Measurements from ENCODE around the gene ADAMTS16. TPM values are rescaled to one million over a fixed set of nuclear protein-coding genes. Genes with fewer than 3 reads are reported as not detected.

The ADAMTS16 gene
- total and polyA plus RNA-seq, 8 donors: 0.42 to 3.5 (median 2.2) TPM

DNA sequence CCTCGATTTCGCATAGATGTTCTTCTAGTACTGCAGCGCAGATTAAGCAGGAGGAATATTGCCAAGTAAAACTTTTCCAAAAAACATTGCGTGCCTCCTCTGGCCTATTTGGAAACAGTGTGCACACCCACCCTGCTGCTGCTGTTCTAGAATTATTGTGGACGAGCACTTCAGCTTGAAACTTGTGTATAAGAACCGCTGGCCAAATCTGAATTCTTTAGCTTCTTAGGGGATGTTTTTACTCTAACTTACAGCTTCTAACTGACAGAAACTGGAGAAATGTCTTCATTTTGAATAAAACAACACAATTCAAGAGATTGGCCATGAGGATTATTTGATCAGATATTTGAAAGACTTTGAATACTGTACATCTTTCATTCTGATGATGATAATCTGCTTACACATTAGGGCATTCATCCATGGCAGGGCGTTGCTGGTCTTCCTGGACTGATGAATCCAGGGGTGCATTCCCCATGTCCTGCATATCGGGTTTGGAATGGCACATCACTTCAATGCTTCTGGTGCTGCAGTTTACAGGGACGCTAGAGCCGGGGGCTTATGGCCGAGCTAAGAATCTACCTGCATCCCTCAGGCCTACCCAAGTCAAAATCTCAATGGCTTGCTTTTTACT, 6.5 kb downstream of the ADAMTS16 start:
- 57 to 68% methylated on average over 11 of the region's 11 CpGs for WGBS, 2 donors
- no peaks in the 10 kb centered on the region for H3K9me3 ChIP-seq
- peaks cover 0 to 4% (median under 1%) of the 10 kb centered on the region in 4 donors for H3K27me3 ChIP-seq
- no peak for ATAC-seq
- H3K27ac ChIP-seq: no peak overlapping the region
- no peak for FAIRE-seq
- H3K36me3 ChIP-seq: no peaks in the 10 kb centered on the region
- H3K4me1 ChIP-seq: no peaks in the 10 kb centered on the region
- no peak for DNase-seq
- TF ChIP-seq, protein P1, sequence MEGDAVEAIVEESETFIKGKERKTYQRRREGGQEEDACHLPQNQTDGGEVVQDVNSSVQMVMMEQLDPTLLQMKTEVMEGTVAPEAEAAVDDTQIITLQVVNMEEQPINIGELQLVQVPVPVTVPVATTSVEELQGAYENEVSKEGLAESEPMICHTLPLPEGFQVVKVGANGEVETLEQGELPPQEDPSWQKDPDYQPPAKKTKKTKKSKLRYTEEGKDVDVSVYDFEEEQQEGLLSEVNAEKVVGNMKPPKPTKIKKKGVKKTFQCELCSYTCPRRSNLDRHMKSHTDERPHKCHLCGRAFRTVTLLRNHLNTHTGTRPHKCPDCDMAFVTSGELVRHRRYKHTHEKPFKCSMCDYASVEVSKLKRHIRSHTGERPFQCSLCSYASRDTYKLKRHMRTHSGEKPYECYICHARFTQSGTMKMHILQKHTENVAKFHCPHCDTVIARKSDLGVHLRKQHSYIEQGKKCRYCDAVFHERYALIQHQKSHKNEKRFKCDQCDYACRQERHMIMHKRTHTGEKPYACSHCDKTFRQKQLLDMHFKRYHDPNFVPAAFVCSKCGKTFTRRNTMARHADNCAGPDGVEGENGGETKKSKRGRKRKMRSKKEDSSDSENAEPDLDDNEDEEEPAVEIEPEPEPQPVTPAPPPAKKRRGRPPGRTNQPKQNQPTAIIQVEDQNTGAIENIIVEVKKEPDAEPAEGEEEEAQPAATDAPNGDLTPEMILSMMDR (IDR thresholded peaks at IDR 0.05): no peak
- intact Hi-C loops (cut with DNase I): no loop called here
- H3K4me3 ChIP-seq: no peak overlapping the region

DNA sequence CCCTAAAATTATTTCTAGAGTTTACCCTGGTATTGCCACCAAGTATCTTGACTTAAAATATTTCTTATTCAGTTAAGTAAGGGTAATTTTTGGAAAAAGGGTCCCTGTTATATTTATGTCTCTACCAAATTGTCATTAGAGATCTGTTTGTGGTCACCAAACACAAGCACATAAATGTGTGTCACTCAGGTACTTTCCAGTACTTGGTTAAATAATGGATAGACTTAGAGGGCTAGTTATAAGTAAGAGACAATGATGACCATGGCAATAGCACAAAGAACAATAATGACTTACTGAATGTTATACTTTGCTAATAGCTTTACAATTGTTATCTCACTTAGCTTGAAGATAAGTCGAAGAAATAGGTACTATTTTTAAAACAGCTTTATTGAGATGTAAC, 9.0 kb downstream of the ADAMTS16 start:
- no peaks in the 10 kb centered on the region for H3K36me3 ChIP-seq
- intact Hi-C loops (cut with DNase I): no loop called here
- TF ChIP-seq, protein P1 (IDR thresholded peaks at IDR 0.05): no peak
- FAIRE-seq (no peak), DNase-seq (no peak), ATAC-seq (no peak)
- H3K9me3 ChIP-seq: no peaks in the 10 kb centered on the region
- peaks cover 0 to 4% (median 0%) of the 10 kb centered on the region in 4 donors for H3K27me3 ChIP-seq
- WGBS, 2 donors: 33 to 55% methylated on average over 1 of the region's 1 CpG
- H3K4me3 ChIP-seq: no peak overlapping the region
- no peak overlapping the region for H3K27ac ChIP-seq
- no peaks in the 10 kb centered on the region for H3K4me1 ChIP-seq

GRCh38 chr5:5150667-5151066, 10.5 kb downstream of the ADAMTS16 start:
- 70 to 85% methylated on average over 3 of the region's 3 CpGs for WGBS, 2 donors
- no peaks in the 10 kb centered on the region for H3K36me3 ChIP-seq

GRCh38 chr5:5154733-5155132, 14.6 kb downstream of the ADAMTS16 start:
- Histone ChIP-seq H3K27ac (no peak overlapping the region), H3K27me3 (no peaks in the 10 kb centered on the region), H3K4me1 (peaks cover 0 to 12% (median 7%) of the 10 kb centered on the region in 3 donors), H3K9me3 (no peaks in the 10 kb centered on the region), H3K4me3 (no peak overlapping the region), H3K36me3 (no peaks in the 10 kb centered on the region)
- ATAC-seq (no peak), DNase-seq (no peak), FAIRE-seq (no peak)
- TF ChIP-seq, protein P1 (IDR thresholded peaks at IDR 0.05): no peak
- WGBS, 2 donors: 56 to 69% methylated on average over 2 of the region's 2 CpGs
- intact Hi-C loops (cut with DNase I): no loop called here

More at GRCh38 chr5:5150667-5151066, 10.5 kb downstream of the ADAMTS16 start:
- TF ChIP-seq, protein P1 (IDR thresholded peaks at IDR 0.05): no peak
- no peak for FAIRE-seq
- Histone ChIP-seq H3K27me3 (peaks cover 0 to 4% (median 0%) of the 10 kb centered on the region in 4 donors), H3K9me3 (no peaks in the 10 kb centered on the region), H3K4me1 (no peaks in the 10 kb centered on the region), H3K27ac (no peak overlapping the region), H3K4me3 (no peak overlapping the region)
- no peak for ATAC-seq
- intact Hi-C loops (cut with DNase I): no loop called here
- no peak for DNase-seq

- intact Hi-C loops (cut with DNase I): no loop called here
- DNase-seq: no peak
- Histone ChIP-seq H3K9me3 (no peaks in the 10 kb centered on the region), H3K4me1 (peaks cover 0 to 13% (median 7%) of the 10 kb centered on the region in 3 donors), H3K27ac (no peak overlapping the region), H3K36me3 (no peaks in the 10 kb centered on the region), H3K4me3 (no peak overlapping the region), H3K27me3 (no peaks in the 10 kb centered on the region)
- 69 to 83% methylated on average over 1 of the region's 1 CpG for WGBS, 2 donors
- FAIRE-seq: no peak
- TF ChIP-seq, protein P1 (IDR thresholded peaks at IDR 0.05): no peak
- no peak for ATAC-seq
Measured at GRCh38 chr5:5155617-5156016, 15.5 kb downstream of the ADAMTS16 start.
